Heart right ventricle (tissue), 16 donors: ENCODE data around the gene PUSL1. TPM values are rescaled to one million over a fixed set of nuclear protein-coding genes. Genes with fewer than 3 reads are reported as not detected.
A peak's percentile ranks its signal among the peaks of the same experiment; 100 is the strongest.

Source experiments
- ATAC-seq, 8 donors: fragments of 200-7000 bp; cut with Tn5 transposase; one replicate each; pipeline ENCODE4 v1.9.1; 2020; ENCODE audit warnings: mild to moderate bottlenecking in 8 of 8, moderate library complexity in 8 of 8, moderate number of reproducible peaks in 1 of 8
- DNase-seq, 2 donors: peaks; one replicate each; pipeline ENCODE4 v3.0.0-alpha.2; 2020
- H3K27ac ChIP-seq, 10 donors: fragments of 200-600 bp; sonication (generic) in 2 of 10; one replicate each; pipeline versions ENCODE4 v1.5.0 to v1.8.0; 2020 to 2022; ENCODE audit warnings: mild to moderate bottlenecking in 3 of 10
- H3K27me3 ChIP-seq, 7 donors: fragments of 200-600 bp; one replicate each; pipeline ENCODE4 v1.8.0; 2021 to 2022; ENCODE audit warnings: mild to moderate bottlenecking in 2 of 7
- H3K36me3 ChIP-seq, 9 donors: fragments of 200-600 bp; sonication (generic) in 1 of 9; one replicate each; pipeline versions ENCODE4 v1.5.0 to v1.8.0; 2020 to 2022; ENCODE audit warnings: mild to moderate bottlenecking in 2 of 9
- H3K4me1 ChIP-seq, 9 donors: fragments of 200-600 bp; sonication (generic) in 1 of 9; one replicate each; pipeline versions ENCODE4 v1.5.0 to v1.8.0; 2020 to 2022; ENCODE audit warnings: mild to moderate bottlenecking in 4 of 9
- H3K4me3 ChIP-seq, 10 donors: fragments of 200-600 bp; sonication (generic) in 2 of 10; one replicate each; pipeline versions ENCODE4 v1.5.0 to v1.8.0; 2020 to 2022; ENCODE audit warnings: mild to moderate bottlenecking in 7 of 10, moderate library complexity in 2 of 10
- H3K9me3 ChIP-seq, 11 donors: fragments of 200-600 bp in 10 of 11; sonication (generic) in 2 of 11; one replicate each; pipeline versions ENCODE4 v1.5.0 to v1.8.0; 2013 to 2022; ENCODE audit warnings: mild to moderate bottlenecking in 2 of 11, control low read depth in 1 of 11, moderate library complexity in 1 of 11
- CTCF ChIP-seq, 9 donors: fragments of 200-600 bp; sonication (generic) in 2 of 9; IDR thresholded peaks; one replicate each; pipeline versions ENCODE4 v1.5.0 to v1.8.0; 2021 to 2022; ENCODE audit warnings: antibody characterized with exemption in 9 of 9, mild to moderate bottlenecking in 5 of 9, moderate library complexity in 1 of 9
- WGBS, 2 donors: extraction: QIAGEN DNeasy Blood & Tissue Kit; methylation state at CpG; one replicate each; pipeline ENCODE4 v1.1.7; 2013; ENCODE audit warnings: inconsistent platforms in 1 of 2; 5-methylcytosine and 5-hydroxymethylcytosine counted together
- intact Hi-C, 10 donors: fragments of 100-400 bp; cut with DNase I; formaldehyde crosslinking; loops; one replicate each; pipeline versions ENCODE4 v1.11.1 to v1.14.2; 2022
- polyA plus RNA-seq, 2 donors: library from polyadenylated mRNA; stranded (reverse); fragments of 200-250 nt; gene quantifications; one replicate each; pipeline ENCODE4 v1.2.3, GENCODE V29; 2013
- total RNA-seq, 10 donors: library from RNA; stranded (reverse); fragmentation: NEBNext Ultra II Directional in 3 of 10; extraction: Animal tissue kit (Norgen Biotek cat#: 25700) in 3 of 10; gene quantifications; one replicate each; pipeline versions ENCODE4 v1.2.1 to v1.2.4, GENCODE V29; 2021 to 2023
- donor health status: Arrhythmogenic right ventricular cardiomyopathy.
- donor health status: ischemic (EF 13 %, LVEDD 7.1; RV severe dilation, severe dysfunction).
- donor health status: healthy with polysubstance abuse.
- donor health status: DM: no; HTN: yes; CAD: no.
- donor health status: DM: no; HTN: no; CAD: no.
- donor health status: ischemic (EF 25% LVEDD 6.9; RV normal size, moderate dysfunction).
- donor health status: ischemic (EF 25% LVEDD 5.7; RV mildly dilated, moderate dysfunction).
- donor health status: healthy.
- donor health status: DM: yes; HTN: yes; CAD: no.
- donor health status: Ischemic cardiomyopathy.
- donor health status: ischemic (EF 35%, LVEDD 5.7; RV mildly dilated, moderate dysfunction).
- donor health status: nonischemic (EF 11% LVEDD 7.7; RV severe dilation, severe dysfunction).
- donor health status: DM: yes; HTN: yes; CAD: no.
- donor health status: PGD.
- donor health status: ischemic (EF 29% LVEDD 5.4; RV normal size, mild dysfunction).
- donor health status: nonischemic (EF 23%, LVEDD 6.1; RV moderate dilation, normal function).

Gene PUSL1
- total and polyA plus RNA-seq, 12 donors = 5.6 to 17.8 (median 9.1) TPM

- Histone ChIP-seq H3K27me3 (no peaks in the 10 kb centered on the region), H3K4me1 (peaks cover 0 to 47% (median 33%) of the 10 kb centered on the region in 9 donors), H3K27ac (peak overlapping the region in 9 of 10 donors; percentile 11 to 73 (median 48)), H3K9me3 (no peaks in the 10 kb centered on the region), H3K36me3 (peaks cover 4 to 85% (median 31%) of the 10 kb centered on the region in 9 donors), H3K4me3 (no peak overlapping the region)
- ATAC-seq (peak; percentile 37 to 81 (median 62)), DNase-seq (peak; percentile 70 to 72)
- 61 to 65% methylated on average over 9 of the region's 9 CpGs for WGBS, 2 donors
- intact Hi-C loops = no loop called here
- TF ChIP-seq CTCF (IDR thresholded peaks at IDR 0.05) = no peak
Measured at GRCh38 chr1:1318131-1318652, 9.8 kb downstream of the PUSL1 start.

DNA sequence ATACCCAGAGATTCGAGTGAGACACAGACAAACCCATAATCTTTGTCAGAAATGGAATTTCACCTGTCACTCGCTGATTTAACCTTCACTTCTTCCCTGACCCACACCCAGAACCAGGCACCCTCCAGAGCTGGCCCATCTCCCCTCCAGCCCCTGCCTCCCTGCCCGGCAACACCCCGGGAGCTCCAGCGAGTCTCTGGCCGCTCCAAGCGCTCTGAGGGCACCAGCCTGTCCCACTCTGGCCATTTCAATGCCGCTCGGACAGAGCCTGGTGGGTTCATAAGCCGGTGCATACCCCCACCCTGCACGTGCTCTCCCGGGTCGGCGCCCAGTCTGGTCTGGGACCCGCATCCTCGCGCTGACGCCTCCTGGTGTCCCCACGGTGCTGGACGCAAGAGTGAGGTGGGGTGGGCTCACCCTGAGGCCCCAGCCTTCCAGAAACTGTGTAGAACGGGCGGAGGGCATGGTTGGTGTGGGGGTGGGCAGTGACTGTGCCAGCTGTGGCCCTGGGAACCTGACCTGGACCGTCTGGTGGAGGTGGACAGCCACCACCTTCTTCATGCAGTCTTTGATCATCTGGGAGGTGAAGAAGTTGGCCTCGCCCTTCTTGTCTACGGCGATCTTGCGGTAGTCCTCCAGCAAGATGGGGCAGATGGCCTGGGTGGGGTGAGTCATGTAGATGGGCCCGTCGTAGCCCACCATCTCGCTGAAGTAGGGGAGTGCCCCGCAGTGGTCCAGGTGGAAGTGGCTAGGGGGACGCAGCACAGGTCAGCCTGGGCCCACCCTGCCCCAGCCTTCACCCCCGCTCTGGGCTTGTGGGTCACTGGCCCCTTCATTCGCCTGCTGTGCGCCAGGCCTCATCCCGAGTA, 10.6 kb downstream of the PUSL1 start:
- 90% methylated on average over 36 of the region's 36 CpGs for WGBS, 2 donors
- peak overlapping the region in 8 of 10 donors; percentile 6 to 71 (median 34) for H3K27ac ChIP-seq
- peaks cover 0 to 52% (median 38%) of the 10 kb centered on the region in 9 donors for H3K4me1 ChIP-seq
- peaks cover 0 to 76% (median 23%) of the 10 kb centered on the region in 9 donors for H3K36me3 ChIP-seq
- no peaks in the 10 kb centered on the region for H3K27me3 ChIP-seq
- H3K4me3 ChIP-seq = no peak overlapping the region
- H3K9me3 ChIP-seq = no peaks in the 10 kb centered on the region
- no peak for DNase-seq
- intact Hi-C loops = no loop called here
- TF ChIP-seq CTCF (IDR thresholded peaks at IDR 0.05) = no peak
- ATAC-seq = peak in 2 of 8 donors; percentile 1 to 10

DNA sequence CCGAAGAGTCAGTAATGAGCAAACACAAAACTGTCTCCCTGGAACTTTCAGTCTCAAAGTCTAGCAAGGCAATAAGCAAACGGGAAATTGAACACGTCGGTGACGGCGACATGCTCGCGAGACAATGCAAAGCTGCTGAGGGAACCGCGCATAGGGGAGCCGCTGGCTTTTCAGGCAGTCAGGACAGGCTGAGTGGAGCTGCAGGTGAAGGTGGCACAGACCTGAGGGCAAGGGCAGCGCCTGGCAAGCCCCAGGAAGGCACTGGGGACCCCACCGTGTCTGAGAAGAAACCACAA, 11.2 kb downstream of the PUSL1 start:
- no peaks in the 10 kb centered on the region for H3K9me3 ChIP-seq
- no peak for ATAC-seq
- H3K4me1 ChIP-seq = peaks cover 0 to 52% (median 38%) of the 10 kb centered on the region in 9 donors
- H3K36me3 ChIP-seq = peaks cover 0 to 71% (median 17%) of the 10 kb centered on the region in 9 donors
- no peak for DNase-seq
- intact Hi-C loops = no loop called here
- 87 to 95% methylated on average over 13 of the region's 13 CpGs for WGBS, 2 donors
- no peak overlapping the region for H3K4me3 ChIP-seq
- H3K27ac ChIP-seq = peak overlapping the region in 1 of 10 donors; percentile 6
- TF ChIP-seq CTCF (IDR thresholded peaks at IDR 0.05) = no peak
- H3K27me3 ChIP-seq = no peaks in the 10 kb centered on the region

DNA sequence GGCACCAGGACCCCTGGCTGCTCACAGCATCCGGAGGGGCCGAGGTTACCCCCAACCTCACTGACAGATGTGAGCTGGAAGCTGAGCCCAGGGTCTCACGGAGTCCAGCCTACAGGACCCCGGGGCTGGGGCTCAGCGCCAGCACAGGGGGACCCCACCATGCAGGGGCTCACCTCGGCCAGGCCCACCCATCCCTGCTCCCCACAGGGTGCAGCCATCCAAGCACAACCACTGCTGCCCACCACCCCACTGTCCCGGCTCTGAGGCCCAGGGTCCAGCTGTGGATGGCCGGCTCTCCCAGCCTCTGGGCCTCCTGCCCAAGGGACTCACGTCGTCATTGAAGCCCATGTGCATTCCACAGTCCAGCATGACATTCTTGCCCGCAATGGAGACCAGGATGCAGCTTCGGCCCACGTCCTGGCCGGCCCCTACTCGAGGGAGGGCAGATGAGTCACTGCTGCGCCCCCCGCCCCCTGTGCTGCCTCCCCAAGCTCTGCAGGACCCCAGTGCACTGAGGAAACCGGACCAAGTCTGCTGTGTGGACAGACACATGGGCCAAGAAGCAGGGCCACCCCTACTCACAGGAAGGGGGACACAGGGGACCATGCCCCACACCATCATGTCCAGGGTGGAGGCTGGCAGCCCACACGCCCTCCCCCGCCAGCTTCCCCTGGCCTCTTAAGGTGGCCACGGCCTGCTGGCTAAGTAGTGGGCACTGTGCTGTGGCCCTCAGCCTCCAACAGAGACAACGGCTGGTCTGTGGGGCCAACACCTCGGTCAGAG, 12.5 kb downstream of the PUSL1 start:
- intact Hi-C loops = no loop called here
- H3K4me3 ChIP-seq = no peak overlapping the region
- no peak for TF ChIP-seq CTCF (IDR thresholded peaks at IDR 0.05)
- H3K36me3 ChIP-seq = peaks cover 0 to 62% (median 17%) of the 10 kb centered on the region in 9 donors
- no peaks in the 10 kb centered on the region for H3K27me3 ChIP-seq
- 69 to 73% methylated on average over 23 of the region's 23 CpGs for WGBS, 2 donors
- no peaks in the 10 kb centered on the region for H3K9me3 ChIP-seq
- ATAC-seq (no peak), DNase-seq (no peak)
- peaks cover 5 to 62% (median 47%) of the 10 kb centered on the region in 9 donors for H3K4me1 ChIP-seq
- peak overlapping the region in 2 of 10 donors; percentile 4 to 10 for H3K27ac ChIP-seq
